GM15510 (cell line): ENCODE results near the gene USB1.

Experiments
- POLR2A ChIP-seq: IDR thresholded peaks from 3 replicates; pipeline ENCODE4 v1.6.1; 2011; ENCODE audit warnings: borderline replicate concordance; ENCODE audit not compliant: insufficient read length; ENCODE audit errors: extremely low read depth

USB1 gene

DNA sequence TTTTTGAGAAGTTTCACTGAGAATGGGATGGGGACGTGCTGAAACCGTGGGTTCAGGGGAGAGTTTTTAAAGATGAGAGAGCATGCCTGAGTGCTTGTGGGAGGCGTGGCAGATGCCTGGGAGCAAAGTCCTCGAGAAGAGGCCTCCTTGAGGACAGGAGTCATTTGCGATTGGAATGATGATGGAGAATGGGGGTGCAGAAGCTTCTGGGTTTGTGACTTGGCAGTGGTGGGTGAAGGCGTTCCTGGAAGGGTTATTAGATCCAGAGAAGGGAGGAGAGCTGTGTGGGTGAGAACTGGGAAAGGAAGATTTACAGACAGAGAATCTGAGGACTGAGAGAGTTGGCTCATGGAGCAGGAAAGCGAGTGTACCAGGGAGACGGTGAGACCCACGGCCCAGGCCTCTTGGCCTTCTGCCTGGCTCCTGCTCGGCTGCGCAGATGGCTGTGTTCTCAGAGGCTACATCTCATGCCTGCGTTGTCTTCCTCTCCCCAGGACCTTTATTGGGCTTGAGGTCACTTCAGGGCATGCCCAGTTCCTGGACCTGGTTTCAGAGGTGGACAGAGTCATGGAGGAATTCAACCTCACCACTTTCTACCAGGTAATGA lies 15.7 kb downstream of the USB1 start:
- TF ChIP-seq POLR2A, result no peak

- no peak for TF ChIP-seq POLR2A
Measured at GRCh38 chr16:58018803-58019202, 17.6 kb downstream of the USB1 start.

DNA sequence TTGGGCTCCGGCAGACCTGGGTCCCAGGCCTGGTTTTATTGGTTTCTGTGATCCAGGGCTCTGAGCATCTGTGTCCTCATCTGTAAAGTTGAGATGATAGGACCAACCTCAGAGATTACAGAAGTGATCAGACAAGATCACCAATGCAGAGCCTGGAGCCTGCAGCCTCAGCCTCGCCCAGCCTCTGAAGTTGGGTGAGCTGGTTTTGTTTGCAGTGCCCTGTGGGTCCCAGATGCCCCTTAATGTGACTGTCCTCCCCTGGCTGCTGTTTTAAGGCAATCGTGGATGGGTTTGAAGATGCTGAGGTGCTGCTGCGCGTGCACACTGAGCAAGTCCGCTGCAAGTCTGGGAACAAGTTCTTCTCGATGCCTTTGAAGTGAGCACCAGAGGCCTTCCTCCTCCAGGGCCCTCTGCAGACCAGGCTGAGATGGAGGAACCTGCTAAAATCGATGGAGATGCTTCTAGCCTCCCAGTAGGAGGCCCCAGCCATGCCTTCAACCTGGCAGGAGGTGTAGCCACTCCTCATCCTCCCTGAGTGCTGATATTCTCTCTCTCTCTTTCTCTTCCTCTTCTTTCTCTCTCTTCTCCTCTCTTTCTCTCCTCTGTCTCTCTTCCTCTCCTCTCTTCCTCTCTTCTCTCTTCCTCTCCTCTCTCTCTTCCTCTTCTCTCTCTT lies 18.8 kb downstream of the USB1 start:
- TF ChIP-seq POLR2A, result no peak

DNA sequence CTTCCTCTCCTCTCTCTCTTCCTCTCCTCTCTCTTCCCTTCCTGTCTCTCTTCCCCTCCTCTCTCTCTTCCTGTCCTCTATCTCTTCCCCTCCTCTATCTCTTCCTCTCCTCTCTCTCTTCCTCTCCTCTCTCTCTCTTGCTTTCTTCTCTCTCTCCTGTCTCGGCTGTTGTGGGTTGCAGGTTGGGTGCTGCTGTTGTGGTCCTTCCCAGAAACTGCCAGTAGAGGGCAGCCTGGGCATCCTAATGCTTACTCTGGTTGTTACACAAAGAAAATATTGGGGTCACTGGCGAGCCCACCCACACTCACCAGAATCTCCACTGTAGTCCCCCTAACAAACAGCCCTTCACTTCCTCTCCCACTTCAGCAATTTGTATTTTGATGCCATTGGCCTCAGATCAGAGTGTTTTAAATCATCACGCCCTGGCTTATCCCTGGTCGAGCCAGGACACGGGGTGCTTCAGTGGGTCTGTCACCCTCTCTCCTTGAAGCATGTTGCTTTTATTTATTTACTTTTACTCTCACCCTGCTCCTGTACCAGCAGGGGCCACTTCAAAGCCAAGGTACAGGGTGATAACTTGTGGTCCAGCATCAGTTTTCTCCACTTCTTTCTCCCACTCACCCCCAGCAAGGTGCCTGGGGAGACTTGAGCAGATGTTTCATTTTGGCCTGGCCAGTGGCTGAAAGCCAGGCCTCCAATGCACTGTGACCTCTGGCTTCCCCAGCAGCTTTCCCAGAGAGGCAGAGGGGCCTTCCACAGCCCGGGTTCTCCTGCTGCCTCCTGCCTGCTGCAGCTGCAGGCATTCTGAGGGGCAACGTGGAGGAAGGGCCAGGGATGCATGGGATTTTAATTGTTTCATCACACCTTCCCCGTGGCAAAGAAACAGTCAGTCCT lies 19.7 kb downstream of the USB1 start:
- no peak for TF ChIP-seq POLR2A

- no peak for TF ChIP-seq POLR2A
Measured at GRCh38 chr16:58021661-58022551, 20.7 kb downstream of the USB1 start.

DNA sequence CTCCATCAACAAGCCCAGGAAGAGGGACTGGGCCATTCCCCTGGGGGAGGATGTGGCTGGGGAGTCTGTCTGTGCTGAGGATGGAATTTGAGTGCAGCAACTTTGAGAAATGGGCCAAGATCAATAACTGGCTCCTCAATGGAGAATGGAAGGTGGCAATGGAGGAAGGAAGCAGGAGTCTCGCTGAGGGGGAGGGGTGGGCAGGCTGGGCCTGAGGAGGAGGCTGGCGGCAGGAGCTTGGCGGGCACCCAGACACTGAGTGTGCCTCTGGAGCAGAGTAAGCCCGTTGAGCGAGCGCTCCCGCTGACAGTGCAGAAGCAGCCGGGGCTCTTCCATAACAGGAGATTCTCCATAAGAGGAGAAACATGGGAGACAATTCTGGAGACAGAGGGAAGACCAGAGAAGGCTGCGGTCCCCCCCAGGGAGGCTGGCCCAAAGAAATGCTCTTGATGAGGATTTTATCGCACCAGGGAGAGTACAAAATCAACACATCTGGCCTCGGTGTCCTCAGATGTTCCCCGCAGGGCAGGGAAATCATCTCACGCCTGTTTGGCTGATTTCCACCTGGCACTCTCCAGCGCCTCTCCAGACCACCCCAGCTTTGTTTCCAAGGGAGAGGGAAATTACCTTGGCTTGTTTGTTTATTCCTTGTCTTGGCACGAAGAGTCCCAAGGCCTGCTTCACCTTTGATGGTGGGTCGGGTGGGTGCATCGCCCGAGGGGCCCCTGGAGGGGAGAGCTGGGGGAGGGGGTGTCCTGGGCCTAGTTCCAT lies 21.6 kb downstream of the USB1 start:
- no peak for TF ChIP-seq POLR2A

DNA sequence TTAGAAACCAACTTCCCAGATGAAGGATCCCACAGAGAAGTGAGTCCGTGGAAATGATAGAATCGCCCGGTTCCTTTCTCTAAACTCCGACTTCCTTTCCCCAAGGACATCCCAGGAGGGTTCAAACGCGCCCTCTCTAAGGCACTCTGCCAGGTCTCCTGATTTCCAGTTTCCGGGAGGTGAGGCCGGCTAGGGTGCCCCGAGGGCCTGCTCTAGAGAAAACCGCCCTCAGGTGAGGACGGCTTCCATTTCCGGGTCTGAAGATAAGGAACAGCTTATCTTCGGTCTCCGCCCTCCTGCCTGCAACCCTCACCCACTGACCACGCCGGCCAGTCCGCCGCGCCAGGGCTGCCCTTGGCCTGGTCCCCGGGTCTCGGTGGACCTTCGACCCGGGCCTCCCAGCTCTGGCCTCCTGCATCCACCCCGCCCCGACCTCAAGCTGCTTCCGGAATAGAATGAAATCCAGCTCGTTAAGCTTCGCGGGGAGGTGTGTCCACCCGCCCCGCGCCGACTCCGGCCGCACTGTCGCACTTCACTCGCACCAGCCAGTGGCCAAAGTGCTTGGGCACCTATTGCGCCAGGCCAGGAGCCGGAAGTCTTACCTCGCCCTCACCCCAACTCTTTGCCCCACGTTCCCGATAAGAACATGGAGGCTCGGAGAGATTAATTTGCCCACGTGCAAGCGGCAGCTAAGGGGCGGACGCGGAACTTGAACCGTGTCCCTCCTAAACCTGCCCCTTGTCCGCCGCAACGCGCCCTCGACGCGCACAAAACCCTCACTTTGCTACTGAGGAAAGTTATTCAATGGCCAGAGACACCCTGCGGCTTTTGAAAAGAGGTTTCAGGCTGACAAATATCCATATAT lies 23.5 kb downstream of the USB1 start:
- TF ChIP-seq POLR2A, result no peak

DNA sequence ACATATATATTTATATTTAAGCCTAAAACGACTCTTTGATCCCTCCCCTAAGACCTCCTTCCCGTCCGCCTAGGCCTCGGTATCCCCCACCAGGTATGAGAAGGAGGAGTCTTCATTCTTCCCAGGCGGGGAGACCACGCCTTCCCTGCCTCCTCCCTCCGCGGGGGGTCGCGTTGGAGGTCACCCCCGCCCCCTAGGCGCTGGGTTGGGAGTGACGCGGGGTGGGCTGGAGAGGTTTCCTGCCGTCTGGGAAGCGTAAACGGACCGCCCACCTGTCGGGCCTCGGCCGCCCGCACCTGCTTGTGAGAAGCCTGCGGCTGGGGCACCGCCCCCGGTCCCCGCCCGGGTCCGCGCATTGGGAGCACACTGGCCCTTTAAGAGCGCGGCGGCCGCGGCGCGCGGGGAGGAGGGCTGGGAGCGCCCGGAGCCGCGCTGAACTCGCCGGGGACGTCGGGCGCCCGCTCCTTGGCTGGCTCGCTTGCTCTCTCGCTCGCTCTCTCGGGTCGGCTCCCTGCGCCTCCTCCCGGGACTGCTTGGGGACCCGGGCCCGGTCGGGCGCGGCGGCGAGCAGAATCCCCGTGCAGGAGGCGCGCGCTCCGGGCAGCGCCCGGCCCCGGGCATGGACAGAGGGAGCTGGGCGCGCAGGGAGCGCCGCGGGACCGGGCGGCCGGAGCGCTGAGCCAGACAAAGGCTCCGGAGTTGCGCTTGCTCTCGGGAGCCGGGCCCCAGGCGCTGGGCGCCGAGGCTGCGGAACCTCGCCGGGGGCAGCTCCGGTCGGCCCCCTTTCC lies 24.3 kb downstream of the USB1 start, which contains the start of gene MMP15:
Gene MMP15, plus strand, starts transcription at position 404 of the 788 bp plus-strand sequence. CDS start 597 bp downstream, outside the sequence.
- no peak for TF ChIP-seq POLR2A

- no peak for TF ChIP-seq POLR2A
Measured at GRCh38 chr16:58026139-58026704, 25.0 kb downstream of the USB1 start.

- TF ChIP-seq POLR2A, result no peak
Measured at GRCh38 chr16:58026705-58027160, 25.5 kb downstream of the USB1 start.

DNA sequence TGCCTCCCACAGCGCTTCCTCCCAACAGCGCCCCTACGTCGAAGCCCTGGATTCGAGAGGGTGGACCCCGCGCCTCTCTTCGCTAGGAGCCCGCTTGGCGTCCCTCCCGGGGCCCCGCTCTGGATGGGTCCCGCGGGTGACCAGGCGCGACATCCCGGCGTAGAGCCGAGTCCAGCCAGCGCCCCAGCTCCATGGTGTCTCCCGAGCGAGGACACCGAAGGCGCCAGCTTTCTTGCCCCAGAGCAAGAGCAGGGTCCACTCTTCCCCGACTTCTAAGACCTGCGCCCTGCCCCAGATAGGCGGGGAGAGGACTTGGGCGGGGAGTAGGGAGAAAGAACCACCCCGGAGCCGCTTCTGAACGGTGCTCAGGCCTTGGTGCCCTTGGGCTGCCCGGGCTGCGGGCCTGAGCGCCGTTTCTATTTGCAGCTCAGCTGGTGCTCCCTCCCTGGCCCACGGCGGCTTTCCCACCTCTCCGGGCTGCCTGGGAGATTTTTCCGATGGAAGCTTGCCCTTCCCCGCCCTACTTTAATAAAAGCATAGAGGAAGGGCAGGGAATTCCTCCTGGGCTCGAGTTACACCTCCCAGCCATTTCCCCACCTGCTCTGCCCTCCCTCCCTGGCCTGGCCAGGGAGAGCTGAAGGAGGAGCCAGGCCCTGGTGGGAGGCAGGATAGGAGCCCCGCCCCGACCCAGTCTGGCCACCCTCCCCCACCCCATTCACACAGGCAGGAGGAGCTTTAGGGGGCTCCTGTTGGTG lies 26.1 kb downstream of the USB1 start:
- no peak for TF ChIP-seq POLR2A

- no peak for TF ChIP-seq POLR2A
Measured at GRCh38 chr16:58027916-58028455, 26.8 kb downstream of the USB1 start.
